Osteoblast (primary cell): ENCODE measurements around the gene RBM19. TPM values are rescaled to one million over a fixed set of nuclear protein-coding genes. Genes with fewer than 3 reads are reported as not detected.

Source experiments
- DNase-seq: peaks from one replicate; pipeline ENCODE4 v3.0.0; 2011; ENCODE audit warnings: low spot score, mixed read lengths; ENCODE audit not compliant: insufficient read length; ENCODE audit errors: missing footprints
- H2AFZ ChIP-seq: 2 replicates; pipeline ENCODE4 v1.6.0; 2011; ENCODE audit warnings: mild to moderate bottlenecking, low read length
- H3K27ac ChIP-seq: 2 replicates; pipeline ENCODE4 v1.5.1; 2011; ENCODE audit warnings: mild to moderate bottlenecking, low read depth, low read length, moderate library complexity
- H3K27me3 ChIP-seq: 2 replicates; pipeline ENCODE4 v1.6.0; 2012; ENCODE audit warnings: mild to moderate bottlenecking, control low read depth, inconsistent platforms, low read length, moderate library complexity; ENCODE audit not compliant: insufficient read depth
- H3K36me3 ChIP-seq: 2 replicates; pipeline ENCODE4 v1.5.1; 2011; ENCODE audit warnings: mild to moderate bottlenecking, low read length, control low read depth, moderate library complexity; ENCODE audit not compliant: insufficient read depth
- H3K4me1 ChIP-seq: 2 replicates; pipeline ENCODE4 v1.5.1; 2011; ENCODE audit warnings: mild to moderate bottlenecking, low read length, control low read depth, moderate library complexity; ENCODE audit not compliant: insufficient read depth
- H3K4me2 ChIP-seq: 2 replicates; pipeline ENCODE4 v1.6.0; 2011; ENCODE audit warnings: mild to moderate bottlenecking, low read length; ENCODE audit not compliant: insufficient read depth
- H3K4me3 ChIP-seq: fragments of 200-600 bp; sonication (generic); 3 replicates; pipeline ENCODE4 v1.5.1; 2012; ENCODE audit warnings: mild to moderate bottlenecking, low read length, inconsistent platforms; ENCODE audit not compliant: insufficient read depth
- H3K79me2 ChIP-seq: 2 replicates; pipeline ENCODE4 v1.6.0; 2012; ENCODE audit warnings: mild to moderate bottlenecking, low read length, control low read depth, inconsistent platforms; ENCODE audit not compliant: insufficient read depth
- H3K9me3 ChIP-seq: 2 replicates; pipeline ENCODE4 v1.5.1; 2011; ENCODE audit warnings: low read depth, low read length, control low read depth
- H4K20me1 ChIP-seq: 2 replicates; pipeline ENCODE4 v1.6.0; 2012; ENCODE audit warnings: mild to moderate bottlenecking, low read length, control low read depth; ENCODE audit not compliant: insufficient read depth
- CTCF ChIP-seq: IDR thresholded peaks from 2 replicates; pipeline ENCODE4 v1.5.1; 2011; ENCODE audit warnings: mild to moderate bottlenecking, low read depth, low read length, moderate library complexity; ENCODE audit errors: extremely low read depth
- total RNA-seq: library from RNA; depleted of rRNA; stranded (reverse); fragments of >200 nt; gene quantifications from 2 replicates; pipeline ENCODE4 v1.2.3, GENCODE V29; 2012

Gene RBM19
- total RNA-seq, 1 donor = 27.5 TPM

DNA sequence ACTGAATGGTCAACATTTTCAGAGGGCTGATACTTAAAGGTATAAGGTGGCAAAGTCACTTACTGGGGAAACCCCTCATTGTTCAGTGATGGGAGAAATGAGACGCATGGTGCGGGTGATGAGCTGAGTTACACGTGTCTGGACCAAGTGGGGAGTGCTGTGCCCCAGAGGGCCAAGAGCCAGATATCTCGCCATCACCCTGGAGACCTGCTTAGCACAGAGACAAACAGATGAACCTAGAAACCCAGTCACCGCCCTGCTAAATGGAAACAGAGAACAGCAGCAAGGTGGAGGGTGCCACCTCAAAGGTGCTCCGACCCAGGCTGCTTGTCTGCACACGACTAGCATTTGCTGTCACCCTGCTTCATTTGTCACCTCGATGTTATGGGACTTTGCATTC, 92.4 kb downstream of the RBM19 start:
- no peak overlapping the region for H3K4me2 ChIP-seq
- peaks cover 3% of the 10 kb centered on the region for H4K20me1 ChIP-seq
- H3K9me3 ChIP-seq = no peaks in the 10 kb centered on the region
- H3K79me2 ChIP-seq = no peaks in the 10 kb centered on the region
- no peak overlapping the region for H3K27ac ChIP-seq
- peaks cover 12% of the 10 kb centered on the region for H3K4me1 ChIP-seq
- H2AFZ ChIP-seq = no peak overlapping the region
- H3K4me3 ChIP-seq = no peak overlapping the region
- peaks cover 9% of the 10 kb centered on the region for H3K36me3 ChIP-seq
- TF ChIP-seq CTCF = no peak
- no peak for DNase-seq
- H3K27me3 ChIP-seq = no peaks in the 10 kb centered on the region

DNA sequence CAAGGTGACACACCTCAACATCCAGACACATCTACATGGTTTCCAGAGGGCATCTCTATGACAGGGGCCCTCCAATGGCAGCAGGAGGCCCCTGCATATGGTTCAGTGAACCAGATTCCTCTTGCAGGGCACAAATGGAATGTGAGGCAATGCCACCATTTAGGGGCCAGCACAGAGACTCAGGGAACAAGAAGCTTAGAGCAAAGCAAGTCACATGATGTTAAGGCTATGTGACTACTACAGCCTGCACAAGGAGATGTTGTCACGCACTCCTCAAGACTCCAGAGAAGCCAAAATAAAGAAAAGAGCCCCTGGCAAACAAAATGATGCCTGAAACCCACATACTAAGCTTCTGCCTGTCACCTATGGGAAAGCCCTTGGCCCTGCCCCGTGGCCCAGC, 95.2 kb downstream of the RBM19 start:
- TF ChIP-seq CTCF = no peak
- Histone ChIP-seq H3K27ac (no peak overlapping the region), H3K4me2 (no peak overlapping the region), H3K9me3 (no peaks in the 10 kb centered on the region), H3K79me2 (no peaks in the 10 kb centered on the region), H3K27me3 (no peaks in the 10 kb centered on the region), H3K36me3 (peaks cover 9% of the 10 kb centered on the region), H2AFZ (no peak overlapping the region), H3K4me1 (peaks cover 12% of the 10 kb centered on the region), H4K20me1 (peaks cover 3% of the 10 kb centered on the region), H3K4me3 (no peak overlapping the region)
- DNase-seq = peak; percentile 75

GRCh38 chr12:113870035-113870434, 96.1 kb downstream of the RBM19 start:
- H2AFZ ChIP-seq = no peak overlapping the region
- H3K79me2 ChIP-seq = no peaks in the 10 kb centered on the region
- H3K9me3 ChIP-seq = no peaks in the 10 kb centered on the region
- no peaks in the 10 kb centered on the region for H3K27me3 ChIP-seq
- H3K36me3 ChIP-seq = peaks cover 14% of the 10 kb centered on the region
- DNase-seq = no peak
- peaks cover 5% of the 10 kb centered on the region for H3K4me1 ChIP-seq
- no peak overlapping the region for H3K4me2 ChIP-seq
- no peak overlapping the region for H3K4me3 ChIP-seq
- no peak overlapping the region for H3K27ac ChIP-seq
- no peak for TF ChIP-seq CTCF
- peaks cover 3% of the 10 kb centered on the region for H4K20me1 ChIP-seq

DNA sequence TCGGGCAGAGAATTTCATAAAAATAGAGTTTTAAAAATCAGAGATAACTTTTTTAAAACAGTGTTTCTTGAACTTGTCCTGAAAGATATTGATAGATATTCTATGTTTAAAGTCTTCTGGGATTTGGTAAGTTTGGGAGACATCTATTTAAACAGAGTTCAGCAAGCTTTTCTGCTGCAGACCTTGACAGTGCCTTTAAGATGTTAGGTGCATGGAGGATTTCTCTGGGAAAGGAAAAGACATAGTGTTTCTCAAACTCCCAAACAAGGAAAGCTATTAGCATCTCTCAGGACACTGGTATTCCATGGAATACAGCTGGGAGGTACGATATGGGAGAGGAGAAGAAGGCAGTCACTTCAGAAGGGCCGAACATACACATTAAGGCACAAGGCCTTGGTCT, 97.8 kb downstream of the RBM19 start:
- DNase-seq = peak; percentile 76
- H3K4me3 ChIP-seq = no peak overlapping the region
- H3K4me1 ChIP-seq = peaks cover 4% of the 10 kb centered on the region
- no peak for TF ChIP-seq CTCF
- H2AFZ ChIP-seq = no peak overlapping the region
- no peaks in the 10 kb centered on the region for H3K27me3 ChIP-seq
- no peaks in the 10 kb centered on the region for H3K9me3 ChIP-seq
- H3K79me2 ChIP-seq = no peaks in the 10 kb centered on the region
- H3K27ac ChIP-seq = no peak overlapping the region
- H4K20me1 ChIP-seq = peaks cover 6% of the 10 kb centered on the region
- H3K4me2 ChIP-seq = no peak overlapping the region
- H3K36me3 ChIP-seq = peaks cover 10% of the 10 kb centered on the region
